ENCODE measurements around the gene TMEM233.

TMEM233 gene

DNA sequence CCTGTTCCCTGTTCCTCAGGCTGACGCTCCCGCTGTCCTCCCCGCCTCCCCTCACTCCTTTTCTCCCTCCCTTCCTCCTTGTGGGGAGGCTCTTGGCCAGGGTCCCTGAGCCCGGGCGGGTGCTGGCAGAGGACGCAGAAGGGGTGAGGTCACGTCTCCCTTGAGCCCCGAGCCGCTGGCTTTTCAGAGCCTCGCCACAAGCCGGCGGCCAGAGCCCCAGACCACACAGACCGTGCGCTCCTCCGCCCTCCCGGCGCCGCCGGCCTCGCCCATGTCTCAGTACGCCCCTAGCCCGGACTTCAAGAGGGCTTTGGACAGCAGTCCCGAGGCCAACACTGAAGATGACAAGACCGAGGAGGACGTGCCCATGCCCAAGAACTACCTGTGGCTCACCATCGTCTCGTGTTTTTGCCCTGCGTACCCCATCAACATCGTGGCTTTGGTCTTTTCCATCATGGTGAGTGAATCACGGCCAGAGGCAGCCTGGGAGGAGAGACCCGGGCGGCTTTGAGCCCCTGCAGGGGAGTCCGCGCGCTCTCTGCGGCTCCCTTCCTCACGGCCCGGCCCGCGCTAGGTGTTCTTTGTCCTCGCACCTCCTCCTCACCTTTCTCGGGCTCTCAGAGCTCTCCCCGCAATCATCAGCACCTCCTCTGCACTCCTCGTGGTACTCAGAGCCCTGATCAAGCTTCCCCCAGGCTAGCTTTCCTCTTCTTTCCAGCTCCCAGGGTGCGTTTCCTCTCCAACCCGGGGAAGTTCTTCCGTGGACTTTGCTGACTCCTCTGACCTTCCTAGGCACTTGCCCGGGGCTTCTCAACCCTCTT, at the start of gene TMEM233:
TSS of gene TMEM233 (plus strand) at position 197 of the 821 bp plus-strand sequence. CDS start at position 272, 75 bp downstream.
- H3K9me3 ChIP-seq (replicated peaks in 1 of 11), result peaks cover 15 to 25% (median 22%) of the 10 kb centered on the region in 11 experiments; a peak in 21 of 22 replicates
- H3K4me1 ChIP-seq, result peaks cover 0 to 17% (median 10%) of the 10 kb centered on the region in 10 experiments; a peak in 15 of 20 replicates
- TF ChIP-seq Cebpa-rat (IDR thresholded peaks at IDR 0.05), result no peak
- H3K27me3 ChIP-seq, result peaks cover 0 to 17% (median 9%) of the 10 kb centered on the region in 11 experiments; a peak in 8 of 22 replicates
- no peak within 1 kb of the TSS for H3K4me2 ChIP-seq
- no peak within 1 kb of the TSS for H3K27ac ChIP-seq
- H3K36me3 ChIP-seq, result no peaks in the 10 kb centered on the region
- no peaks in the 10 kb centered on the region for H4K20me1 ChIP-seq
- no peak within 1 kb of the TSS for H3K9ac ChIP-seq
- H3K4me3 ChIP-seq, result no peak within 1 kb of the TSS

DNA sequence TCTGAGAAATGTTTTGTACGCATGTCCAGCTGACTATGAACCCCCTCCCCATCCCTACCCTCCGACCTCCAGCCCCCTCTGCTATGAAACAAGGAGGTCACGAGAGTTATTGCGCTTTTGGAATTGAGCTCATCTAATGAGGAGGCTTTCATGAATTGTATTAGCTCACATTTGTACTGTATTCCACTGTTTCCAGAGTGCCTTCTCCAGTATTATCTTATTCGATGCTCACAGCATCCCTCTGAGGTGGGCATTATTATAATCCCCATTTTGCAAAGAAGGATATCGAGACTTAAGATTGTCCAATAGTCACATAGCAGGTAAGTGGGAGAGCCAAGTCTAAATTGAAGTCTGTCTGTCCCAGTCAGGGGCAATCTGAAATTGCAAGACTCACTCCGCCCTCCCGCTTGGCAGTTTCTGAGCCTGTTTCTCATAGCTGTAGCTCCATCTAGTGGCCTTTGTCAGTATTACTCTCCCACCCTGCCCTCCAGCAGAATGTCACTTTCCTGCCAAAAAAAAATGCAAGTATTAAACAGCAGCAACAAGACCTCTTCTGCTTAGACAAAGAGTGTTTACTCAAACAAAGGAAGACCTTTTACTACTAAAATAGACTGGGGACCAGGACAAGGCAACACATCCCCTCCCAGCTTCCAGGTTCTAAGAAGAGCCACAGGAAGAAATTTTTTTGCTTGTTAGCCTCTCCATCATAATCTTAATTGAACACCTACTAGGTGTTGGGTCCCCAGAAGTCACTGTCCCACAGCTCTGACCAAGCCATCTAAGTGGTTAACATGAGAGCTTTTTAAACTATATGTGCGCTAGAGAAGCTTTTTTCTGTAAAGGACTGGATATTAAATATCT, 48.6 kb upstream of the TMEM233 start:
- H4K20me1 ChIP-seq, result no peaks in the 10 kb centered on the region
- H3K9me3 ChIP-seq (replicated peaks in 1 of 11), result no peaks in the 10 kb centered on the region
- H3K36me3 ChIP-seq, result no peaks in the 10 kb centered on the region
- H3K4me1 ChIP-seq, result no peaks in the 10 kb centered on the region
- H3K27me3 ChIP-seq, result no peaks in the 10 kb centered on the region
- no peak overlapping the region for H3K4me3 ChIP-seq
- no peak for TF ChIP-seq Cebpa-rat (IDR thresholded peaks at IDR 0.05)
- no peak overlapping the region for H3K4me2 ChIP-seq
- H3K27ac ChIP-seq, result no peak overlapping the region
- no peak overlapping the region for H3K9ac ChIP-seq

DNA sequence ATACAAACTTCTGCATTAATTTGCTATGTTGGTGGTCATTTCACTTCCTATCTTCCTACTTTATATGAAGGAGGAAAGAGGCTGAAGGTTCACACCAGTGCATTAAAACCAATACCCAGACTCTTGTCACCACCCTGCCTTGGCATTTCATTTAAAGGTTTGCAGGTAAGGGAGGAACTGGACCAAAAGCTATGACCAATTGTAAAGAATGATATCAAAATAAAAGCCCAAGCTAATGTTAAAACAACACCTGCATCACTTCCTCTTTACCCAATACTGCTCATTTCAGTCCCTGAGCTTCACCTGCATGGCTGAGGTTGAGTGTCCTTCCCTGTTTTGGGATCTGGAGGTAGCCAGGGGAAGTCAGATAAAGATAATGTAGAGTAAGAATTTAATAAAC, 47.2 kb upstream of the TMEM233 start:
- Histone ChIP-seq H3K4me1 (no peaks in the 10 kb centered on the region), H3K27ac (no peak overlapping the region), H3K27me3 (no peaks in the 10 kb centered on the region), H3K9me3 (replicated peaks in 1 of 11) (no peaks in the 10 kb centered on the region), H4K20me1 (no peaks in the 10 kb centered on the region), H3K9ac (no peak overlapping the region), H3K36me3 (no peaks in the 10 kb centered on the region), H3K4me3 (no peak overlapping the region), H3K4me2 (no peak overlapping the region)
- no peak for TF ChIP-seq Cebpa-rat (IDR thresholded peaks at IDR 0.05)

DNA sequence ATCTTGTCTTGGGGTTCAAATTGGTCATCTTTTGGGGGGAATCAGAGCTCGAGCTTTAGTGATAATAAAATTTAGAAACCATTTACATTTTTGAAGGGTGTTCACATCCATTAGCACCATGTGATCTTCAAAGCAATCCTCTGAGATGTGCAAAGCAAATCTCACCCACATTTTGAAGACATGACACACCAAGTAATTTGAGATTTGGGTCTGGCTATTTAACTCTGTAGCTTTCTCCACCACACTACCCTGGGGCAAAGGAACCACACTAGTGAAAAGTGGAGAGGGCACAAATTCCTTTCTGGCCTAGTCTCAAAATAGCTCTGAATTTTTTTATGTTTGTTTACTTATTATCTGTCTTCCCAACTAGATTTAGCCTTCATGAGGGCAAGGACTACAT, 46.6 kb upstream of the TMEM233 start:
- no peaks in the 10 kb centered on the region for H3K9me3 ChIP-seq (replicated peaks in 1 of 11)
- no peak overlapping the region for H3K9ac ChIP-seq
- no peak overlapping the region for H3K4me3 ChIP-seq
- TF ChIP-seq Cebpa-rat (IDR thresholded peaks at IDR 0.05), result no peak
- no peaks in the 10 kb centered on the region for H3K27me3 ChIP-seq
- H4K20me1 ChIP-seq, result no peaks in the 10 kb centered on the region
- no peaks in the 10 kb centered on the region for H3K4me1 ChIP-seq
- no peak overlapping the region for H3K4me2 ChIP-seq
- H3K36me3 ChIP-seq, result no peaks in the 10 kb centered on the region
- no peak overlapping the region for H3K27ac ChIP-seq

DNA sequence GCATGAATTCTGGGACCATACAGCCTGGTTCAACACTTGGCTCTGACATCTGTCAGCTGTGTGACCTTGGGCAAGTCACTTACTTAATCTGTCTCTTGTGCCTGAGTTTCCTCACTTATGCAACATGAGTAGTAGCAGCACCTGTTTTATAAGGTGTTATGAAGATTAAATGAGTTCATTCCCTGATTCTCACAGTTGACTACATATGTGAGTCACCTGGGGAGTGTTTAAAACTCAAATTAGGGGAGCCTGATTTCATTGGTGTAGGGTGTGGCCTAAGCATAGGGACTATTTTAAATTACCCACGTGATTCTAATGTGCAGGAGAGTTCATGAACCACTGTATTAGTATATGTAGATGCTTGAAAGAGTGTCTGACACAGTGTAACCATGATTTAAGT, 36.7 kb upstream of the TMEM233 start:
- H3K4me1 ChIP-seq, result no peaks in the 10 kb centered on the region
- no peak overlapping the region for H3K4me3 ChIP-seq
- H3K9ac ChIP-seq, result no peak overlapping the region
- H3K36me3 ChIP-seq, result no peaks in the 10 kb centered on the region
- no peak overlapping the region for H3K27ac ChIP-seq
- H3K9me3 ChIP-seq (replicated peaks in 1 of 11), result no peaks in the 10 kb centered on the region
- TF ChIP-seq Cebpa-rat (IDR thresholded peaks at IDR 0.05), result no peak
- H3K27me3 ChIP-seq, result no peaks in the 10 kb centered on the region
- H4K20me1 ChIP-seq, result no peaks in the 10 kb centered on the region
- no peak overlapping the region for H3K4me2 ChIP-seq

DNA sequence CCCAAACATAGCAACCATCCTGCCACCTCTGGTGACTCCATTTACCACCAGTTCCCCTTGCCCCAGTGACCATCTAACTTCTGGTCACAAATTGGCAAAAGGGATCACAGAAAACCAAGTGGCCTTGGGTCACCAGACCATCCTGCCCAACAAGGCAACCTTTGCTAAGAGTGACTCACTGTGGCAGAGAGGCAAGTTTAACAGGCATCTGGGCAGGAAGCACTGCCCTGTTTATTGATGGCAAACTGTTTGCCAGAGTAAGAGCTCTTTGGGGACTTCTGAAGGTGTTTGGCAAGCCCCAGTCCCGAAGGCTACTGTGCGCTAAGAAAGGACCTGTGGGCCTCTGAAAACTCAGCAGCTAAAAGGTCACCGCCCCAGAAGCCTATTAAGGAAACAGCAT, 28.2 kb upstream of the TMEM233 start:
- Histone ChIP-seq H3K27ac (no peak overlapping the region), H4K20me1 (no peaks in the 10 kb centered on the region), H3K4me3 (no peak overlapping the region), H3K36me3 (no peaks in the 10 kb centered on the region), H3K27me3 (no peaks in the 10 kb centered on the region), H3K4me1 (no peaks in the 10 kb centered on the region), H3K9me3 (replicated peaks in 1 of 11) (no peaks in the 10 kb centered on the region), H3K4me2 (no peak overlapping the region), H3K9ac (no peak overlapping the region)
- no peak for TF ChIP-seq Cebpa-rat (IDR thresholded peaks at IDR 0.05)

DNA sequence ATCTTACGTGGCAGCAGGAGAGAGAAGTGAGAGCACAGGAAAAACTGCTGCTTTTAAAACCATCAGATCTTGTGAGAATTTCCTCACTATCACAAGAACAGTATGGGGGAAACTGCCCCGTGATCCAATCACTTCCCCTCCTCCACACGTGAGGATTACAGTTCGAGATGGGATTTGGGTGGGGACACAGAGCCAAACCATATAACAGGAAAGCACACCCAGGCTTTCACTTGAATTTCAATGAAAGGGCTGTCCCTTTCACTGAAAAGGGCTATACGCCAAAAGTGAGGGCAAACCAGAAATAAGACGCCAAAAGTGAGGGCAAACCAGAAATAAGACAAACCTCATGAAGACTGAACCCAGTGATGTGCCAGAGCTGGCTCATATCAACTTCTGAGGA, 22.8 kb upstream of the TMEM233 start:
- peaks cover 0 to 7% (median 0%) of the 10 kb centered on the region in 10 experiments; a peak in 2 of 20 replicates for H3K4me1 ChIP-seq
- H3K9ac ChIP-seq, result no peak overlapping the region
- no peak overlapping the region for H3K27ac ChIP-seq
- H4K20me1 ChIP-seq, result no peaks in the 10 kb centered on the region
- H3K4me3 ChIP-seq, result no peak overlapping the region
- no peaks in the 10 kb centered on the region for H3K36me3 ChIP-seq
- TF ChIP-seq Cebpa-rat (IDR thresholded peaks at IDR 0.05), result no peak
- no peaks in the 10 kb centered on the region for H3K27me3 ChIP-seq
- no peak overlapping the region for H3K4me2 ChIP-seq
- no peaks in the 10 kb centered on the region for H3K9me3 ChIP-seq (replicated peaks in 1 of 11)

DNA sequence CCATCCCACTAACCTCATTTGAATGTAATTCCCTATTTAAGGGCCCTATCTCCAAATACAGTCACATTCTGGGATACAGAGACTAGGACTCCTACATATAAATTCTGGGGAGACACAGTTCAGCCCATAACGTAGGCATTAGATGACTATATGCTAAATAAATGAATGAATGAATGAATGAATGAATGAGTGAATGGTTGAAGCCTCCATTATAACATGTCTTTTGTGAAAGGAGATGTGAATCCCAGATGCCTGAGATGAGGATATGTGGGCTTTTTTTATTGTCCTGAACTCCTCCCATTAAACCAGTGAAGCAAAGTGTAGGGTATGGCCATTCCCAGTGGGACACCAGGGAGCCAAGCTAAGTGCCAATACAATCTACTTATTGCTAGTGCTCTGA, 20.5 kb upstream of the TMEM233 start:
- H3K9ac ChIP-seq, result no peak overlapping the region

DNA sequence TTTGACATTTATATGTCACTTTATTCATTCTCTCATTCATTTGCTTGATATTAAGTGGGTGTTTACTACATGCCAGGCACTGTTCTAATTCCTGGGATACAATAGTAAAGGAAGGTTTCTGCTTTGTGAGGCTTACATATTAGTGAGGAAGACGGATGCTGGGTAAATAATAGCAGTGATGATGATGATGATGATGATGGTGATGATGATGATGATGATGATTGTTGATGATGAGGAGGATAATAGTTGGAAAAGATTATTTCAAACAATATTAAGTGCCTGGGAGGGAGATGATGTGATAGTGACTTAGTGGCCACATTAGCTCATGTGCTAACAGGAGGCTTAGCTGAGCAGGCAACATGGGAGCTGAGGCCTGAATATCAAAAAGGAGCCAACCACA, 19.3 kb upstream of the TMEM233 start:
- H3K27me3 ChIP-seq, result no peaks in the 10 kb centered on the region
- no peak overlapping the region for H3K27ac ChIP-seq
- no peak overlapping the region for H3K4me3 ChIP-seq
- no peaks in the 10 kb centered on the region for H4K20me1 ChIP-seq
- no peaks in the 10 kb centered on the region for H3K36me3 ChIP-seq
- no peak overlapping the region for H3K9ac ChIP-seq
- no peak overlapping the region for H3K4me2 ChIP-seq
- TF ChIP-seq Cebpa-rat (IDR thresholded peaks at IDR 0.05), result no peak
- H3K4me1 ChIP-seq, result peaks cover 0 to 7% (median 0%) of the 10 kb centered on the region in 10 experiments; a peak in 2 of 20 replicates
- no peaks in the 10 kb centered on the region for H3K9me3 ChIP-seq (replicated peaks in 1 of 11)

More for the DNA sequence above, 20.5 kb upstream of the TMEM233 start:
- no peaks in the 10 kb centered on the region for H3K27me3 ChIP-seq
- H3K4me2 ChIP-seq, result no peak overlapping the region
- no peak for TF ChIP-seq Cebpa-rat (IDR thresholded peaks at IDR 0.05)
- no peaks in the 10 kb centered on the region for H3K36me3 ChIP-seq
- H3K4me1 ChIP-seq, result peaks cover 0 to 7% (median 0%) of the 10 kb centered on the region in 10 experiments; a peak in 2 of 20 replicates
- H3K9me3 ChIP-seq (replicated peaks in 1 of 11), result no peaks in the 10 kb centered on the region
- no peak overlapping the region for H3K27ac ChIP-seq
- no peak overlapping the region for H3K4me3 ChIP-seq
- no peaks in the 10 kb centered on the region for H4K20me1 ChIP-seq
